ENCODE measurements around the gene GPC6.
"Not testable (repeated sequence)": the region's sequence is repeated elsewhere in the genome, so short reads cannot be mapped to it uniquely, and the experiment has no call there.

The GPC6 gene

DNA sequence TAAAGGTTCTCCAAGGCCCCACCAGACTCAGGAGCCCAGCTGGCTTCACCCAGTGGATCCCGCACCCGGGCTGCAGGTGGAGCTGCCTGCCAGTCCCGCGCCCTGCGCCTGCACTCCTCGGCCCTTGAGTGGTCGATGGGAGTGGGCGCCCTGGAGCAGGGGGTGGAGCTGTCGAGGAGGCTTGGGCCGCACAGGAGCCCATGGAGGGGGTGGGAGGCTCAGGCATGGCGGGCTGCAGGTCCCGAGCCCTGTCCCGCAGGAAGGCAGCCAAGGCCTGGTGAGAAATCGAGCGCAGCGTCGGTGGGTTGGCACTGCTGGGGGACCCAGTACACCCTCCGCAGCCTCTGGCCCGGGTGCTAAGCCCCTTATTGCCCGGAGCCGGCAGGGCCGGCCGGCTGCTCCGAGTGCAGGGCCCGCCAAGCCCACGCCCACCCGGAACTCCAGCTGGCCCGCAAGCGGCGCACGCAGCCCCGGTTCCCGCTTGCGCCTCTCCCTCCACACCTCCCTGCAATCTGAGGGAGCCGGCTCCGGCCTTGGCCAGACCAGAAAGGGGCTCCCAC, 228.1 kb downstream of the GPC6 start:
- DNase-seq: not testable (repeated sequence)

DNA sequence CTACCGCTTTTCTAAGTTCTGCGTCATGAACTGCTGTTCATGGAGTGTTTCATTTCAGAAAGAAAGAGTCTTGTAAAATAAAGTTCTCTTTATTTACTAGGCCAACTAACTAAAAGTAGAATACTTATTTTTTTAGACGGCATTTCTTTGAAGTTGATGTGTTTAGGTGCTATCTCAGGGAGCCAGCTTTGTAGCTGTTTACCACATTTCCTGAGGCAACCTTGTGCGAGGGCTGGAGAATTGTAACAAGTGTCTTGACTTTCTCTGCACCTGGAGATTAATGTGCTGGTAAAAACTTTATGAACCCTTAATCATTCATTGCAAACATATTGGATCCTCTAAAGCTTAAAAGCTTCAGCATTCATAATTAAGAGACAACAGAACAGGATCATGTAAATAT, 229.3 kb downstream of the GPC6 start:
- no peak for DNase-seq

DNA sequence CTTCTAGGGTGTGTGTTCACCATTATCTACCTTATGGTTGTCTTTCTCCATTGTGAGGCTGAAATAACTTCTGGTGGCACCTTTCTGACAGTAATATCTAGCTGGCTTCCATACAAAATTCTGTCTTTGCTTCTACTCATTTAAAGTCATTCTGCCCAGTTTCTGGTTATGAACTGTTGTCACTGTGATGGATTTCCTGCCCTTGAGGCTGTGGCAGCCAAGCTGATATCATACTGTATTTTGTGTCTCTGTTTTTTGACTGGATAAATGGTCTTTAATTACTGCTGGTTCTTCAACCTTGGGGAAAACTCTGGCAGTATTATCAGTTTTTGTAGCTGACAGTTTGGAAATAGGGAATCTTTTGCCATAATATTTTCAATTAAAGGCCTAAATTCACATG, 233.4 kb downstream of the GPC6 start:
- DNase-seq: no peak

DNA sequence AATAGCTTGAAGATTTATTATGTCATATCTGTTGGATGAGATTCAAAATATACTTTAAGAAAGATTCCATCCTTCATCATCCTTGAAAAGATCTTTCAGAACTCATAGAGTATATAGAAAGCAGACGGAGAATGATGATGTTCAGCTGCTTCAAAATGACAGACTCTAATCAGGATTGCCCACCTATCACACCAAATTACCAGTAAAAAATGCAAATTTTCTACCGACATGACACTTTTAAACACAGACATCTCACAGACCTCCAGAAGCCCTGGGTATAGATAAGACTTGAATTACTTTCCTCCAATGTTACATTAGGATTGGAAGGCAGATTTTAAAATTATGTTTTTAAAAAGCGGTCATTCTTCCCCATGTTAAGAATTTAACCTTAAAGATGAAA, 235.5 kb downstream of the GPC6 start:
- DNase-seq: no peak

DNA sequence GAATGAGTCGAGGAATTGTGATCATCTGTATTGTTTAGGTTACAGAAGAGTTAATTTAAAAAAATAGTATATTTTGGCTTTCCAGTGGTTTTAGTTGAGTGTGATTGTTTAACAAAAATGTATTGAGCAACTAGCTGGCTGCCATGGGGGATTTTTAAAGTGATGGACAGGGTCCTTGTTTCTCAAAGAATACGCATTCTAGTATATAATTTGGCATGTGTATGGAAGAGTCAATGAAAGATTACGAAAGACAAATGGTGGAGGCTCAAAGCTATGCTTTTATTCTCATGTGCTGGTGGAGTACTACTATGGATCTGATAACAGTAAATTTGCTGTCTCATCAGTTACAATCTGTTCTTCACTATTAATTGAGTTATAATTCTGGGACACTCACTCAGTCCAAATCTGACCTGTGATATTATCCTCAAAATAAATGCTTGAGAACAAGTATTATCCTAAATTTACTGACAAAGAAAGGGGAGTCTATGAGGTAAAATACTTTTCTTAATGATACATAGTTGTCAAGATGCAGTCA, 240.0 kb downstream of the GPC6 start:
- no peak for DNase-seq

DNA sequence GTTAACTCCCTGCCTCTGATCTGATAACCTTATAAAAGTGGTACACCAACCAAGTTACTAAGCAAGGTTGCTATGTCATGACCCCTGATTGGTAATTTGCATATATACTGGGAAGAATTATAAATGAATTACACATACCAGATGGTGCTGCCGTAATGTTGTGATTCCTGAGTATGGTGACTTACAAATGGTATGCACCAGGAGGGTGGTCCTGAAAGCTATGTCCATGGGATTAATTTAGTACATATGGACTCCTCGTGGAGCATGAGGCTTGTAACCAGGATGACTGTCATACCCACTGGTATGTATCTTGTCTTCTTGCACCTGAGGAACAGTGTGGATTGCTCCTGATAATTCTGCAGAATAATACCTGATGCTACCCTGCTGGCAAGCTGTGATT, 240.6 kb downstream of the GPC6 start:
- no peak for DNase-seq

DNA sequence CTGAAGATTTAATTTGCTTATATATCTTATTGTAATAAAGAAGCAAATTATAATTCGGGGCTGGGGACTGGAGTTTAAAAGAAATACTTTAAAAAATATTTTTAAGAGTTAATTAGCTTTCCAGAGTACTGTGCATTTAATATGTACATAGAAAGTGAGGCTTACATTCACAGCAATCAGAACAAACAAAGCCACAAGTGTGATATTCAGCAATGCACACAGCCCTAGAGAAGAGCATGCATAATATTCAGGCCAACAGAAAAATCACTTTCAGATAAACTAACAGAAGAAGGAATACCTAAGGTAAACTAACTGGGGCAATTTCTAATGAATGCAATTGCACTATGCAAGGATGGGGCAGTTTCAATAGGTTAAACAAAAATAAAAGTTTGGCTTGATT, 241.8 kb downstream of the GPC6 start:
- no peak for DNase-seq

DNA sequence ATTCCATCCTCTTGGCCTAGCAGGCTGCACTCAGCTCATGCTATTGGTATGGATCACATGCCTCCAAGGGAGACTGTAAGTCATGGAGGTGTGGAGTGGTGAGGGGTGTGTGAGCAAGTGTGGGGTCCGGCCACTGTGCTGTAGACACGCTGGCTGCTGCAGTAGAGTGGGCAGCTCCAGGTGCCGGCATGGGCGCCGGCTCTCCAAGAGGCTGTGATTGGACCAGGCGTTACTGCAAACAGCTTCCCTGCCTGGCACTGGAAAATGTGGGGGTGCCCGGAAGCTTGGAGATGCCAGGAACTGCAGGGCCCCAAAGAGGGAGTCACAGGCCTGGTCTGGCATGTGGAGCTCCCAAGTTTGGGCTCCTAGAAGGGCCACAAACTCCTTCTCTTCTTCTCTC, 245.7 kb downstream of the GPC6 start:
- DNase-seq: no peak

DNA sequence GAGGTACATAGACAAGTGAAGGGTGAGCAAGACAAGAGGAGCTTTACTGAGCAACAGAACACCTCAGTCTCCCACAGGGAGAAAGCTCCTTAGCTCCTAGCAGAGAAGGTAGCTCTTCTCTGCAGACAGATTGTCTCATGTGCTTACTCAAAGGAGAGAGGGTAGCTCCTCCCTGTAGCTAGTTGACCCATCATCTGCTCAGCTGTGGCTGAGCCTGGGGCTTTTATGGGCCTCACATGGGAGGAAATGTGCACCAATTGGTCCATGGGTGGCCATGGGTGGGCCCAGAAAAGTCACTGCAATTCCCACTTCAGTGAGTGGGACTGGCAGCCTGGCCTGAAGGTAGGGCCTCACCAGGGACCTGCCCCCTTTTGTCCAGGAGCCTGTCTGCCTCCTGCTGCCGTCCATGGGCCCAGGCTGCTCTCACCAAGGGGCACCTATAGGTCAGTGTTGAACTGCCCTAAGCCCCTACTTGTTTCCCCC, 246.2 kb downstream of the GPC6 start:
- no peak for DNase-seq

DNA sequence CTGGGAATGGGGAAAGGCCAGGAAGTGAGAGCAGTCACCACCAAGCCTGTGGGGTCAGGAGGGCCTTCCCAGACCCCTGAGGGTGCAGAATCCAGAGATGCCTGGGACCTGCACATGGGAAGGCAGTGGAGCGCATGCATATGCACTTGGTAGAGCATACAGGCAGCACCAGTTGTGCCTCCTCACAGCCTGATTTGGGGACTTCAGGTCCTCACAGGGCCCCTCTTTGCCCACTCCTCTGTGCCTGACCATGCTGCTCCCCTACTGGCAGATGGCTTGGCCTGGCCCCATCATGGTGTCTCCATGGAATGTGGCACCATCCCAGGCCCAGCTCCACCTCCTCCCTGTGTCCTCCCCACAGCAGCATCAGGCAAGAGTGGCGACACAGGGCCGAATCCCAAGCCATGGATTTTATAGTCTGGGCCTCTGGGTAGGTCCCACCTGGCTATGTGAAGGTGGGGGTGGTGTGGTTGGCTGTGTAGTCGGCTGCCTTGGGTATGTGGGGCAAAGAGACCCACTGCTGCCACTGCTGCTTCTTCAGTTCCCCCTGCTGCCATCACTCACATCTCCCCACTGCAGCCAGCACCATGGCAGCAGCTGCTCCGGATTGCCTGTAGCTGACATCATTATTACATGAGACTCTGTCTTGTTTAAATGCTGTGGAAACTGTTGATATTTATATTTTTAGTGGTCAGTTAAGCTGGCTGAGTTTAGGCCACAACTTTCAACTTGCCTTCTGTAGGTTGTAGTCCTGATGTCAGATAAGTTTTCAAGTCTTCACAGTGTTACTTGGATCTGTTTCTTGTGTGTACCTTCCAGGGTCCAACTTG, 247.0 kb downstream of the GPC6 start:
- DNase-seq: no peak

DNA sequence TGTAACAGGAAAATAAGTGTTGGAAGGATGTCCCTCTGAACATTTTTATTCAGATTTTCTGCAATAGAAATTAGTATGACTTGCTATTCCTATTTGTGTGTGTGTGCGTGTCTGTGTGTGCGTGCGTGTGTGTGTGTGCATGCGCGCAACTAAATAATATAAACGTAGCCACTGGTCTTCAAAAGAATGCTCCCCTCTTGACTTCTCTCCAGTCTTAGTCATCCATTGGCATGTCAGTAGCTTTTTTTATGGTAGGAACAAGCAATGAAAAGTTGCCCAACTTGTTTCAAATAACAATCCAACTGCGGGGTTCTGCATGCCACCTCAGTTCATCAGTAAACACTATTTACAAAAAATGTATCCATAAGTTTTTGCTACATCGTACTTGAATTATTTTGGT, 249.6 kb downstream of the GPC6 start:
- no peak for DNase-seq

DNA sequence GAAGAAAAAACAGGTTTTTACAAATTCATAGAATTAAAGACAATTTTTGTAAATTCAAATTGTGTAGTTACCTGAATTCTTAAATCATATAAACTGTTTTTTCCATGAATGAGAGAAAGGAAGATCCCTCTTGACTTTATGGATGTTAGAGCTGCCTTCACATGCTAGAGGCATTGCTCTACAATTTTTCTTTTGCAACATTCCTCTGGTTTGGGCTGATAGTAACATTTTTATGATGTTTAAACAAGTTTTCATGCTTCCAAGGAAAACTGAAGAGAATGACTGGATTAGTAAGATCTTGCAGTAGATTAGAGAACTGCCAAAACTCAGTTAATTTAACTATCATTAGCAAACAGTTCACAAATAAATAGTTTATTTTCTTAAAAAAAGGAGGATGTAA, 250.6 kb downstream of the GPC6 start:
- no peak for DNase-seq

DNA sequence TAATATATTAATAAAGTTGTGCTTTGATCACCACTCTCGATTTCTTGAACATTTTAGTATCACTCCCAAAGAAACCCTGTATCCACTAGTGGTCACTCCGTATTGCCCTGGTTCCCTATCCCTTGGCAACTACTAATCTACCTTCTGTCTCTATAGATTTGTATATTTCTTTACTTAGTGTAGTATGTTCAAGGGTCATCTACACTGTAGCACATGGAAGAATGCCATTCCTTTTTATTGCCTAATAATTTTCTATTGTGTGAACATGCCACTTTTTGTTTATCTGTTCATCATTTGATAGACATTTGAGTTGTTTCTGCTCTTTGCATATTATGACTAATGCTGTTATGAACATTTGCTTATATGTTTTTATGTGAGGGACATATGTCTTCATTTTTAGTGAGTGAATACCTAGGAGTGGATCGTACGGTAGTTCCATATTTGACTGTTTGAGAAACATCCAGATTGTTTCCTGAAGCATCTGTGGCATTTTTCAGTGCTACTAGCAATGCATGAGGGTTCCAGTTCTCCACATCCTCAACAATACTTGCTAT, 254.0 kb downstream of the GPC6 start:
- no peak for DNase-seq

DNA sequence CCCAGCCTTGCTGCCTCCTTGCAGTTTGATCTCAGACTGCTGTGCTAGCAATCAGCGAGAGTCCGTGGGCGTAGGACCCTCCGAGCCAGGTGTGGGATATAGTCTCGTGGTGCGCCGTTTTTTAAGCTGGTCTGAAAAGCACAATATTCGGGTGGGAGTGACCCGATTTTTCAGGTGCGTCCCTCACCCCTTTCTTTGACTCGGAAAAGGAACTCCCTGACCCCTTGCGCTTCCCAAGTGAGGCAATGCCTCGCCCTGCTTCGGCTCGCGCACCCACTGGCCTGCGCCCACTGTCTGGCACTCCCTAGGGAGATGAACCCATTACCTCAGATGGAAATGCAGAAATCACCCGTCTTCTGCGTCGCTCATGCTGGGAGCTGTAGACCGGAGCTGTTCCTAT, 269.5 kb downstream of the GPC6 start:
- DNase-seq: not testable (repeated sequence)

DNA sequence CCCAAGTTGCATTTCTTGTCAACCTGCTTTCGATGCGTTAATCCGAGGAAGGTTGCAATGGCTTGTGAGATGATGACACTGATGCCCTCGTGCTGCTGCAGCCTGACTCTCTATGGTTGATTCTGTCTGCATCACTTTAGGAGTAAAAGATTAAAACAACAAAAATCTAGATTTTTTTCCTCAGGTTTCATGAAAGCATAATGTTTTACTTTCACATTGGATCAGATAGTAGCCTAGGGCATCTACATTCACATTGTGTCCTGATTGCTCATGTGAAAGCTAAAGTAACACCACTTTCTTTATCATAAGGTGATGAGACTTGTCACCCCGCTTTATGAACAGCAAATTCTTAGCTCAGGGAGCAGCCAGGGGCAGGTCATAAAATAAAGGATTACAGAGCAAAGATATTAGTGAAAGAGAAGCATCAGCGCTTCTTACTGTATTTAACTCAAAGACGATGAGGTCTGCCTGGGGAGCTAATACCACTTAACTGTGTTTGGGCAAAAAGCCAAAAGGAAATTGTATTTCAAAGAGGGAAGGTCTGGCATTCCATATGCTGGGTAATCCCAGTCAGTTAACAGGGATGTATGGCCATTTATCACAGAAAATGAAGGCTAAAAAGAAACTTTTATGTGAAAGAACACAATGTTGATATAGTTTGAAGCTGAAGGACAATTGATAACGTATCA, 270.5 kb downstream of the GPC6 start:
- no peak for DNase-seq

DNA sequence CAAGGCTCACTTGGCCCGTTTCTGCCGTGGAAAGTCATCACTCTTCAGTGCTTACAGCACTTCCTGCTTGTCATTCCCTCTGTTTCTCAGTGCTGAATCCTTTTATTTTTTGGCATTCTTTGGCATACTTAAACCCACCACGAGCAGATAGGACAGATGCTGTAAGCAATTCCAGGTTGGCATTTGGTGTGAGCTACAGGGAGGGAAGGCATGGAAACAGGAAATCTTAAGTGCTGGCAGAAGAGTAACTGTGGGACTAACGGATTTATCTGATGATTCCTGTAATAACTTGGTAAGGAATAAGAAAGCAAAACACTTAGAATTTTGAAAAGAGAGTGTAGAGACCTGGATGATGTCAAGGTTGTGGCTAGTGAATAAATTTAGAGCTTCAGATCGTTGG, 273.4 kb downstream of the GPC6 start:
- DNase-seq: no peak

DNA sequence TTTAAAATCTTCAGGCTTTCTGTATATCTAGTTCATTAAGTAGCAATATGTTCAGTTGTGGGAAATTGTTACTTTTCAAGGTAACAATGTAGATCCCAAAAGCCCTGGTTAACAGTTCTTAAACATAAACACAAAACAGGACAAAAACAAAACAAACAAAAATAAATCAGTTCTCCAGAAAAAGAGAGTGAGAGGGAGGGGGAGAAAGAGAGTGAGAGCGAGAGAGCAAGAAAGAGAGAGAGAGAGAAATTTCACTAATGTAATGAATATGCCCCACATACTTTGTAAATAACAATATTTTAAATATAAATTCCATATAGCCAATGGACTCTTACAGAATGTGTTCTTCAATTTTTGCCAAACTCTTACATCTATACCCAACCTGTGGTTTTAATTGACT, 275.5 kb downstream of the GPC6 start:
- DNase-seq: no peak

DNA sequence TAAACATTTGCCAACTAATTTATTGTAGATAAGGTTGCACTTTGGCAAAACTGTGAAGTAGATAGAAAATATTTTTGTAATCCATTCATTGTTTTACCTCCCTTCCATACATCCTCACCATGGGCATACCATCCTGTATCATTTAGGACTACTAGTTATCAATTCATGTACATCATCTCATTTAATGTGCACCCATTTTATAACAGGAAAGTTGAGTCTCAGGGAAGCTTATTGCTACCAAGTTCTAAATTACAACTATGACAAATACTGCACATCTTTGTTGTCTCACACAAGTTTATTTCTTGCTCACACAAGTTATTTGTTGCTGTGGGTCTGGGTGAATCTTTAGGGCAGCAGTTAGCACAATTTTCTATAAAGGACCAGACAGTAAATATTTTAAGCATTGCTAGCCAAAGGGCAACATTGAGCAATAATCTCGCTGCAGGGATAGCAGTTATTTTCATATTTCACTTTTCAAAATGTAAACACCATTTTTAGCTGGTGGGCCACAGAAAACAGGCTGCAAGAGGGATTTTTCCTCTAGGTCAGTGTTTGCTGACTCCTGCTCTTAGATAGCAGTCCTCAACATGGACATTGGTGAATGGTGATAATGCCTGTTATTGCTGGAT, 276.5 kb downstream of the GPC6 start:
- DNase-seq: no peak

DNA sequence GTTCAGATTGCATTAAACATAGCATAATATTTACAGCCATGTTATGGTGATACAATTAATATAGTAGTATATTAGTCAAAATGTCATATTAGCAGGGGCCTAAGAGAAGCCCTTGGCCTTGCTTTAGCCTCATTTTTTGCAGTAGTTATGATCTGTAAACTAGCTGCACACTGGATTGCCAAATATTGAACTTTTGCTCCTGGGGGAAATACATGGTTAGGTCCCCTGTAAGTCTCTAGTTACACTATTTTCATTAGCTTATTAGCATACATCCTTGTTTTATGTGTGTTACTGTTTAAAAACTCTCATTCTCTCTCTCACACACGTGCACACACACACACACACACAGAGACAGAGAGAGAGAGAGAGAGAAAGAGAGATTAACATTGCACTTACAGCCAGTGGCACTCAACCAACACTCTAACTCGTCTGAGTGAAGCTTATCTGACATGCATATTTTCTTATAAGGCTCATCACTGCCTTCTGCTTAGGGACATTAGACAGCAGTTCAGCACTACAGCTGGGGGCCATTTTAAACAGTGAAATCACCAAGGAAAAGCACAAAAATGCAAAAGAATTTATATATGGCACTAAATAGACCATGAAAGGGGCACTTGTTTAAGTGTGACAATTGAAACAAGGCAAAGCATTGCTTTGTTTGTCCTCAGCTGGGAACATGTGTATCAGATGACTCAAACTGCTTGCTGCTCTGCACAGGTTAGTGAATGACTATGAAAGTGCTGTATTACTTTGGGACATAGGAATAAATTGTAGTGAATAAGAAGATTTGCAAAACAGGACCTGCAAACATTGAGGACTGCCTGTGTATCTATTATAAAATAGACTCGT, 278.7 kb downstream of the GPC6 start:
- no peak for DNase-seq

DNA sequence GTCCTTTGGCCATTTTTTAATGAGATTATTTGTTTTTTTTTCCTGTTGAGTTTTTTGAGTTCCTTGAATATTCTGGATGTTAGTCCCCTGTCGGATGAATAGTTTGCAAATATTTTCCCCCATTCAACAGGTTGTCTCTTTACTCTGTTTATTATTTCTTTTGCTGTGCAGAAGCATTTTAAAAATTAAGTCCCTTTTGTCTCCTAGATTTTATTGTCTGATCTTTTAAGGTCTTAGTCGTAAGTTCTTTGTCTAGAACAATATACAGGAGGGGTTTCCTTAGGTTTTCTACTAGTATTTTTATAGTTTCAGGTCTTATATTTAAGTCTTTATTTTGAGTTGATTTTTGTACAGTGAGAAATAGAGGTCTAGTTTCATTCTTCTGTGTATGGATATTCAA, 284.4 kb downstream of the GPC6 start:
- no peak for DNase-seq

DNA sequence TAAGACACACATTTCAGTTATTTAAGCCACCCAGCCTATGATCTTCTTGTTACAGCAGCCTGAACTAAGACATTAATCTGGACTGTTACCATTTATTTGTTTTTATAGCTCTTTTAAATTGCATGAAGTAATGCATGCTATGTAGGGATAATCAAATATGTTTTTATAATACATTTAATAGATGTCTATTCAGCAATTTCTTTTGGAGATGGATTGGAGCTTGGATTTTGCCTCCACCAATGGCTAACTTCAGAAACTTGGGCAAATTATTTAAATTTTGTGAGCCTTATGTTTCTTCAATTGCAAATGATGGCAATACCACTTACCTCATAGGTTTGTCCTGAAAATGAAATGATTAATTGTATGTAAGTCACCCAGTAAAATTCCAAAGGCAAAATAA, 288.7 kb downstream of the GPC6 start:
- DNase-seq: no peak

DNA sequence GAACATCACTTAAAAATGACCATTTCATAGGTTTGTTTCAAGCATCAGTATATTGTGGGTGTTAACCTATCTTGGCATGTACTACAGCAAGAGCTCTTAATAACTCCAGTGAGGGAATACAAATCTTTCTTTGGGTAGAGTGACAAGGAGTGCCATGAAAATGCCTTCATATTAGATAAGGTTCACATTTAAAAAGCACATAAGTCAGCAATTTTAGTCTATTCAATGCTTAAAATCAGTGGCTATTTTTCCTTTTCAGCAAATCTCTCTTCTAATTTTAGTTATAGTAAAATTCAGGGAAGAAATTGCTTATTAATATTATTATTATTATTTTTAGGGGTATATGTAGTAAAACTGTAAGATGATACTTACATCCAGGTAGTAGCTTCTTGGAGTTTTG, 291.1 kb downstream of the GPC6 start:
- no peak for DNase-seq
